IPS-20b (cell line): ENCODE measurements around the gene PIP5K1C.
"Not testable (repeated sequence)": the region's sequence is repeated elsewhere in the genome, so short reads cannot be mapped to it uniquely, and the experiment has no call there.

ENCODE experiments used
- H3K27ac ChIP-seq: one replicate; pipeline ENCODE4 v1.5.1; 2013; ENCODE audit warnings: low read length
- H3K27me3 ChIP-seq: 2 replicates; pipeline ENCODE4 v1.6.1; 2013; ENCODE audit warnings: mild to moderate bottlenecking, low read length, inconsistent platforms; ENCODE audit not compliant: insufficient read depth
- H3K36me3 ChIP-seq: 2 replicates; pipeline ENCODE4 v1.6.1; 2013; ENCODE audit warnings: low read depth, mild to moderate bottlenecking, inconsistent platforms, low read length, moderate library complexity; ENCODE audit not compliant: insufficient read depth
- H3K4me1 ChIP-seq: 2 replicates; pipeline ENCODE4 v1.6.1; 2013; ENCODE audit warnings: mild to moderate bottlenecking, control low read depth, inconsistent platforms, low read length, moderate library complexity; ENCODE audit not compliant: insufficient read depth
- H3K4me3 ChIP-seq: 2 replicates; pipeline ENCODE4 v1.5.1; 2013; ENCODE audit warnings: mild to moderate bottlenecking, low read length, inconsistent platforms
- H3K9ac ChIP-seq: 2 replicates; pipeline ENCODE4 v1.6.1; 2013; ENCODE audit warnings: low read depth, mild to moderate bottlenecking, inconsistent platforms, low read length, moderate library complexity
- H3K9me3 ChIP-seq: 2 replicates; pipeline ENCODE4 v1.6.1; 2013; ENCODE audit warnings: mild to moderate bottlenecking, low read depth, low read length, inconsistent platforms; ENCODE audit not compliant: insufficient read depth

Gene PIP5K1C

DNA sequence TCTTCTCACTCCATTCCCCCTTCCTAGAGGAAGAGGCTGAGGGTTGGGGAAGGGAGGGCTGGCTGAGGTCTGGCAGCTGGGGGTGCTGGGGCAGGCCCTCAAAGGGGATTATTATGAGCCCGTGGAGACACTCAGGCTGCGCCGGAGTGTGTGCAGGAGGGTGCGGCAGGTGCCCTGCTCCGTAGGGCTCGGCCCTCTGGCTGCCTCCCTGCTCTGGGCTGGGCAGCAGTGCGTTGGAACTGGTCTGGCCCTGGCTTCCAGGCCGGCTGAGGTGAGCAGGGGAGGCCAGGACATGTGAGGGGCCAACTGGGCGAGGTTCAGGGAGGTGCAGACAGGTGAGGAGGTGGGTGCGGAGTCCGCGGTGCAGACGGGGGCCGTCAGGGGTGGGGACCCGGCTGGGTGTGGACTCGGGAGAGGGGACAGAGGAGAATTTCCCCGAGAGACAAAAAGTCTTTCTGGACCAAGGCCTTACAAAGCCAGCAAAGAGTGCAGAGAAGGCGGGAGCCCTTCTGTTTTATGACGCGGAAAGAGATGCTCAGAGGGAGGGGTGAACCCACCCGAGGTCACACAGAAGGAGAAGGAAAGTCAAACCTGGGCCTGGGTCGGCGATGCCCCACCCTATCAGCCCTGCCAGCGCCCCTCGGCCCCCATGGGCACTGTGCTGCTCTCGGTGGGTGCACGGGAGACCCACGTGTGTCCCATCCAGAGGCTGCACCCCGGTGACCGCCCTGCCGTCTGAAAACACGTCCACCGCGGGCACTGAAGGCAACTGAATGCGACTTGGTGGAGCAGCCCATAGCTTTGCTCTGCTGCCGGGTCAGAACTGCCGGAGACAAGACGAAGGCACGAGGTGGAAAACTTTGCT is 31.0 kb downstream of the PIP5K1C start:
- Histone ChIP-seq H3K9me3 (no peaks in the 10 kb centered on the region), H3K36me3 (peaks cover 2% of the 10 kb centered on the region; the same call in 1 of the 2 replicates), H3K4me1 (peaks cover 3% of the 10 kb centered on the region; the same call in 1 of the 2 replicates), H3K9ac (no peak overlapping the region), H3K4me3 (no peak overlapping the region), H3K27me3 (no peaks in the 10 kb centered on the region), H3K27ac (no peak overlapping the region)

DNA sequence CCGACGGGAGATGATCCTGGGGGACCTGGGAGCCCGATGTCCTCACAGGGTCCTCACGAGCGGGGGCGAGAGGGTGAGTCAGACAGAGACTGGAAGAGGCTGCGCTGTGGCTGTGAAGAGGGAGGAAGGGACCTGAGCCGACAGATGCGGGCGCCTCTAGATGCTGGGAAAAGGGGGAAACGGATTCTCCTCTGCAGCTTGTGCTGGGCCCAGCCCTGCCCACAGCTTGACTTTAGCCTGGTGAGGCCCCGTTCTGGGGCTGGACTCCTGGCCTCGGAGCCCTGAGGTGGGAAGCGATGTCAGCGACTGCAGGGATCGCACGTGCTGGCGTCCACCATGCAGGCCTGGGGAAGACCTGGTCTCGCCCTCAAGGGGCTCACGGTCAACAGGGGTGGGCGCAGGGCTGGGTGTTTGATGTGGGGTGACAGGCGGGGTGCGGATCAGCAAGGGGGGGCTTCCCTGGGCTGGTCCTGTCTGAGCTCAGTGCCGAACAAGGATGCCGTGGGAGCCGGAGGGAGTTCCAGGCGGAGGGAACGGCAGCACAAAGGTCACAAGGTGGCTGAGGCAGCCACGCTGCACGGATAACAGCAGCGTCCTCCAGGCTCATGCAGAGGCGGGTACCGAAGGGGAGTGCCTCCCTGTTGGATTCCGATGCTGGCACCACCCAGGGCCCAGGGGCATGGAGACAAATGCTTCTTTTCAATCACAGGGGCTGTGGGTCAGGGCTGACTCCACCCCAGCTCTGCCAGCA is 31.8 kb downstream of the PIP5K1C start:
- no peaks in the 10 kb centered on the region for H3K27me3 ChIP-seq
- H3K9ac ChIP-seq, result no peak overlapping the region
- H3K27ac ChIP-seq, result no peak overlapping the region
- peaks cover 10% of the 10 kb centered on the region for H3K36me3 ChIP-seq
- peaks cover 3% of the 10 kb centered on the region; the same call in 1 of the 2 replicates for H3K4me1 ChIP-seq
- H3K9me3 ChIP-seq, result no peaks in the 10 kb centered on the region
- H3K4me3 ChIP-seq, result no peak overlapping the region

GRCh38 chr19:3667766-3668165 is 32.5 kb downstream of the PIP5K1C start:
- no peak overlapping the region for H3K9ac ChIP-seq
- peaks cover 15% of the 10 kb centered on the region for H3K36me3 ChIP-seq
- no peaks in the 10 kb centered on the region for H3K9me3 ChIP-seq
- no peak overlapping the region for H3K27ac ChIP-seq
- H3K4me3 ChIP-seq, result no peak overlapping the region
- H3K4me1 ChIP-seq, result peaks cover 3% of the 10 kb centered on the region; the same call in 1 of the 2 replicates
- H3K27me3 ChIP-seq, result no peaks in the 10 kb centered on the region

DNA sequence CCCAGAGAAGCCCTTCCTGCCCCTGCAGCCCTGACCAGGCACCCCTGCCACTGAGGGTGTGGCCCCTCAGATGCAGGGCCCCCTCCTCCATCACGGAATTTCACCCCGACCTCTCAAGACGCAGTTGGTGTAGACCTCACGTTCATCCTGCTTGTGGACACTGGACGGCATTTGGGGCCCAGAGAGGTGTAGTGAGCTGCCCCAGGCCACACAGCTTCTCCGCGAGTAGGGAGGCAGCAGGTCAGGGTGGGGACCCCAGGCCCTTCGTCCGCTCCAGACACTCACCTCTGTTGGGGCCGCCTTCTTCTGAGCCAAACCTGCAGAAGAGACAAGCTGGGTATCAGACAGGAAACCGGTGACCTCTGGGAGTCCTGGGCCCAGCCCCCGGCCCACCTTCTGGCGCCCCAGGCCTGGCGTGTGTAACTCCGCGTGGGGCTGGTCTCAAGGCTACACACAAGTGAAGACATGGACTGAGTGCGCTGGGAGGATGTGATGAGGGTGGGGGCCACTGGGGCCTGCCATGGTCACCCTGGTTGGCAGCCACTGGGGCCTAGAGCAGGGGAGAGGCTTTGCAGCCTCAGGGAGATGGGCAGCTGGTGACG is 33.1 kb downstream of the PIP5K1C start:
- H3K27ac ChIP-seq, result no peak overlapping the region
- no peaks in the 10 kb centered on the region for H3K9me3 ChIP-seq
- H3K4me3 ChIP-seq, result no peak overlapping the region
- no peak overlapping the region for H3K9ac ChIP-seq
- peaks cover 3% of the 10 kb centered on the region; the same call in 1 of the 2 replicates for H3K4me1 ChIP-seq
- peaks cover 15% of the 10 kb centered on the region for H3K36me3 ChIP-seq
- H3K27me3 ChIP-seq, result no peaks in the 10 kb centered on the region

- H3K9me3 ChIP-seq, H3K4me3 ChIP-seq, H3K4me1 ChIP-seq, H3K27me3 ChIP-seq, H3K9ac ChIP-seq, H3K27ac ChIP-seq: not testable (repeated sequence)
- peaks cover 18% of the 10 kb centered on the region for H3K36me3 ChIP-seq
Measured at GRCh38 chr19:3666545-3666856, 33.8 kb downstream of the PIP5K1C start.

- Histone ChIP-seq H3K36me3 (peaks cover 21% of the 10 kb centered on the region), H3K27me3 (no peaks in the 10 kb centered on the region), H3K4me3 (no peak overlapping the region), H3K4me1 (no peaks in the 10 kb centered on the region), H3K27ac (no peak overlapping the region), H3K9me3 (no peaks in the 10 kb centered on the region), H3K9ac (no peak overlapping the region)
Measured at GRCh38 chr19:3665681-3666544, 34.4 kb downstream of the PIP5K1C start.

DNA sequence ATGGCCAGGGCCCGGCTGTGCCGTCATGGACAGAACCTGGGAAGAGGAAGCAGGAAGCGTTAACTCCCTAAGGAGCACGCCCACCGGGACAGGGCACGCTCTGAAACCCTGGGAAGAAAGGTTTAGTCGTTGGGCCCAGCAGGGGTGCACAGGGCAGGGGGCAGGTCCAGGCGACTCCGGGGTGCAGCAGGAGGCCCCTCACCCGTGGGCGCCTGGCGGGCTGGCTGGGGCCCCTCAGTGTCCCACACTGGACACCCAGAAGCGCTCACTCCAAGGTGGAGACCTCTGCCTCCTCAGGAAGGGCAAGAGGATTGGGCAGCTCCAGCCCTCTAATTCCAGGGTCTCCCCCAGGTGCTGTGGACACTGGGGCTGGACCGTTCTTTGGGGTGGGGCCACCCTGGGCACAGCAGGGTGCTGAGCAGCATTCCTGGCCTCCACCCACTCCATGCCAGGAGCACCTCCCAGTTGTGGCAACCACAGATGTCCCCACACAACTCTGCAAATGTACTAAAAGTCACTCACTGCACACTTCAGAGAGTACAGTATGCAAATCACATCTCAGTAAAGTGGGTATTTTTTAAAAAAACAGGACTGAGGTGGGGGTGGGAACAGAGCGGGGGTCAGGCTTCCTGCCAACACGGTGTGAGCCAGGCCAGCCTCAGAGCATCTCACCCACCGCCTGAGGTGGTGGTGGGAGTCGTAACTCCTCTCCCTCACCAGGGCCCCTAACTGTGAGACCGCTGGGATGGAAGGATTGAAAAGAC is 35.2 kb downstream of the PIP5K1C start:
- Histone ChIP-seq H3K36me3 (peaks cover 21% of the 10 kb centered on the region), H3K27me3 (no peaks in the 10 kb centered on the region), H3K27ac (no peak overlapping the region), H3K4me1 (no peaks in the 10 kb centered on the region), H3K9me3 (no peaks in the 10 kb centered on the region), H3K9ac (no peak overlapping the region), H3K4me3 (no peak overlapping the region)

GRCh38 chr19:3663838-3664237 is 36.4 kb downstream of the PIP5K1C start:
- H3K27me3 ChIP-seq, result no peaks in the 10 kb centered on the region
- no peak overlapping the region for H3K27ac ChIP-seq
- no peak overlapping the region for H3K9ac ChIP-seq
- no peaks in the 10 kb centered on the region for H3K4me1 ChIP-seq
- no peaks in the 10 kb centered on the region for H3K9me3 ChIP-seq
- H3K4me3 ChIP-seq, result no peak overlapping the region
- peaks cover 21% of the 10 kb centered on the region for H3K36me3 ChIP-seq

DNA sequence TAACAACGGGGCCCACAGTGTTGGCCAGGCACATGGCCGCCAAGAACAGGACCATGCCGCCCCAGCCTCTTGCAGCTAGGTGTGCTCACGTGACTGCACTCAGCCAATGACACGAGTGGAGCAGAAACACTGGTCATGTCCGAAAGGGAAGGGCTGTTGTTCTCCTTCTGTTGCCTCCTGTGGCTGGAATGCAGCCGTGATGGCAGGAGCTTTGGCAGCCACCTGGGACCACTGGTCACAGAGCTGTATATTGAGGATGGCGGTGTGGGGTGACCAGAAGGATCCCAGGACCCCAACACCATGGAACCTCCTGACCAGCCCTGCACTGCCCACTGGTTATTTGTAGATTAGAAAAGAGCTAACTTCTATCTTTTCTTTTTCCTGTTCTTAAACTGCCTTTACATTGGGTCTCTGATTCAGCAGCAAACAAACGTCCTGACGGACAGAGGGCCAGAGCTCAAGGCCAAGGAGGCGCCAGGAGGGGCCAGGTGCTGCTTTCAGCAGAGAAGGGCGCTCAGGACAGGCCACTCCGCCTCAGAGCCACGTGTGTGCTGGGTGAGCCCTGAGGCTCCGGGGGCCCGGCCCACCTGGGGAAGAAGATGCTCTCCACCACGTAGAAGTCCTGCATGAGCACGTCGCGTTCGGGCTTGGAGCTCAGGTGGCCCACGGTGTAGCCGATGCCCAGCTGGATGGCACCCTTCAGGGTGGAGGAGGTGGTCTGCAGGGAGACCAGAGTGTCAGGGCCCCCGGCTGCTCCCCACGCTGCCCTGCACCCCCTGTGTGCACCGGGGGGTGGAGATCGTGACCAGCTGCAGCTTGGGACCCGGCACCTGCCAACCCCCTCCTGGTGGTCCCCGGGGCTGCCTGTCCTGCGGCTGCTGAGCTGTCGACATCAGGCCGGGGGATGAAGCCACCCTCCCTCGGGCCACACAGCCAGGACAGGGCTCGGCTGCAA is 38.7 kb downstream of the PIP5K1C start:
- no peak overlapping the region for H3K4me3 ChIP-seq
- H3K27me3 ChIP-seq, result no peaks in the 10 kb centered on the region
- H3K4me1 ChIP-seq, result no peaks in the 10 kb centered on the region
- H3K9ac ChIP-seq, result no peak overlapping the region
- peaks cover 38% of the 10 kb centered on the region for H3K36me3 ChIP-seq
- H3K27ac ChIP-seq, result no peak overlapping the region
- no peaks in the 10 kb centered on the region for H3K9me3 ChIP-seq
